ENCODE data around the gene NRXN3. TPM values are rescaled to one million over a fixed set of nuclear protein-coding genes. Genes with fewer than 3 reads are reported as not detected.

NRXN3 gene
- total and polyA plus RNA-seq, 2 of the 13 experiments (the other 11 are each of a cell fraction or from before 2014, with no cell fraction given) = 0.03 TPM; not detected in 1

DNA sequence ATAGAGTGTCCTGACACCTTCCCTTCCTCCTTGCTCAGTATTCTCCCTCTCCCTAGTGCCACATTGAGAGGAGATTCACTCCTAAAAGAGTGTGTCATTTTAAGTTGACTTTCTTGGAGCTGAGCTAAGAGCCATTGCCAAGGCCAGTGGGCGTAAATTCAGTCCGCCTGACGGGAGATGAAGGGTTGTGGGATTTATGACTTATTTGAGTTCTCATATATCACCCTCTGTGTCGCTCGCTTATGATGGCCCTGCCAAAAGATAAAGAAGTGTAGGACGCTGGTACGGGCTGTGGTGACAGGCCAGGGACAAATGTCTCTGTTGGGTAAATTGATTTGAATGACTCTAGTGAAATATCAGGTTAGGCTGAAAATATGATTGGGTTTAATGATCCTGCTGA, 867.4 kb downstream of the NRXN3 start:
- in situ Hi-C loops (cut with HindIII; ENCODE audit: extremely low pct_ligation_motif_present, low pct_unique_long_range_greater_than_20kb) (no loop called here), intact Hi-C loops (cut with micrococcal nuclease; ENCODE audit: unreplicated experiment) (no loop called here)
- CTCF ChIA-PET (ENCODE audit: low intra/inter-chr PET ratio, low total read pairs) = no interaction called here
- FAIRE-seq (no peak), DNase-seq (ENCODE audit: low spot score) (no peak), ATAC-seq (no peak)
- no TSS peak for BruUV-seq (replicated peaks)
- Histone ChIP-seq H4K20me1 (ENCODE audit: insufficient read depth, low read length) (no peaks in the 10 kb centered on the region), H3K27ac (ENCODE audit: extremely low read length, insufficient read depth, low read length) (no peak overlapping the region), H3K27me3 (ENCODE audit: control insufficient read depth in 1 of 2, insufficient read depth in 2 of 2, low read length in 2 of 2) (no peaks in the 10 kb centered on the region), H2AFZ (ENCODE audit: low read length) (no peak overlapping the region), H3K4me1 (ENCODE audit: insufficient read depth, low read length) (no peaks in the 10 kb centered on the region), H3K79me2 (ENCODE audit: insufficient read depth, low read length) (no peaks in the 10 kb centered on the region), H3K36me3 (replicated peaks in 1 of 2; ENCODE audit: control insufficient read depth in 1 of 2, insufficient read depth in 2 of 2, low read length in 2 of 2) (no peaks in the 10 kb centered on the region), H3K9ac (ENCODE audit: insufficient read depth, low read depth, low read length) (no peak overlapping the region), H3K4me3 (replicated peaks in 1 of 3; ENCODE audit: insufficient read depth in 1 of 3, low read depth in 2 of 3, low read length in 3 of 3) (no peak overlapping the region), H3K4me2 (ENCODE audit: low read depth, low read length) (no peak overlapping the region), H3K9me3 (ENCODE audit: low read length) (peaks cover 22% of the 10 kb centered on the region)
- WGBS (ENCODE audit: low lambda C conversion rate) = 39% methylated on average over 7 of the region's 7 CpGs
- POLR2A ChIA-PET = no interaction called here
- no peak for TF ChIP-seq ZZZ3 (CRISPR knock-in tag; IDR thresholded peaks at IDR 0.05; ENCODE audit: borderline replicate concordance)
- TF ChIP-seq, protein P1, sequence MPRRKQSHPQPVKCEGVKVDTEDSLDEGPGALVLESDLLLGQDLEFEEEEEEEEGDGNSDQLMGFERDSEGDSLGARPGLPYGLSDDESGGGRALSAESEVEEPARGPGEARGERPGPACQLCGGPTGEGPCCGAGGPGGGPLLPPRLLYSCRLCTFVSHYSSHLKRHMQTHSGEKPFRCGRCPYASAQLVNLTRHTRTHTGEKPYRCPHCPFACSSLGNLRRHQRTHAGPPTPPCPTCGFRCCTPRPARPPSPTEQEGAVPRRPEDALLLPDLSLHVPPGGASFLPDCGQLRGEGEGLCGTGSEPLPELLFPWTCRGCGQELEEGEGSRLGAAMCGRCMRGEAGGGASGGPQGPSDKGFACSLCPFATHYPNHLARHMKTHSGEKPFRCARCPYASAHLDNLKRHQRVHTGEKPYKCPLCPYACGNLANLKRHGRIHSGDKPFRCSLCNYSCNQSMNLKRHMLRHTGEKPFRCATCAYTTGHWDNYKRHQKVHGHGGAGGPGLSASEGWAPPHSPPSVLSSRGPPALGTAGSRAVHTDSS (CRISPR knock-in tag; conservative IDR thresholded peaks at IDR 0.05) = no peak

- H3K36me3 ChIP-seq (replicated peaks in 1 of 2; ENCODE audit: control insufficient read depth in 1 of 2, insufficient read depth in 2 of 2, low read length in 2 of 2) = no peaks in the 10 kb centered on the region
- FAIRE-seq (no peak), ATAC-seq (no peak), DNase-seq (ENCODE audit: low spot score) (no peak)
- CTCF ChIA-PET (ENCODE audit: low intra/inter-chr PET ratio, low total read pairs) = no interaction called here
- in situ Hi-C loops (cut with HindIII; ENCODE audit: extremely low pct_ligation_motif_present, low pct_unique_long_range_greater_than_20kb) = no loop called here
- no TSS peak for BruUV-seq (replicated peaks)
- no peak overlapping the region for H3K27ac ChIP-seq (ENCODE audit: extremely low read length, insufficient read depth, low read length)
- intact Hi-C loops (cut with micrococcal nuclease; ENCODE audit: unreplicated experiment) = no loop called here
- 100% methylated on average over 1 of the region's 1 CpG for WGBS (ENCODE audit: low lambda C conversion rate)
- no peaks in the 10 kb centered on the region for H4K20me1 ChIP-seq (ENCODE audit: insufficient read depth, low read length)
- POLR2A ChIA-PET = no interaction called here
- no peaks in the 10 kb centered on the region for H3K4me1 ChIP-seq (ENCODE audit: insufficient read depth, low read length)
- H2AFZ ChIP-seq (ENCODE audit: low read length) = no peak overlapping the region
- H3K4me3 ChIP-seq (replicated peaks in 1 of 3; ENCODE audit: insufficient read depth in 1 of 3, low read depth in 2 of 3, low read length in 3 of 3) = no peak overlapping the region
- H3K79me2 ChIP-seq (ENCODE audit: insufficient read depth, low read length) = no peaks in the 10 kb centered on the region
- H3K27me3 ChIP-seq (ENCODE audit: control insufficient read depth in 1 of 2, insufficient read depth in 2 of 2, low read length in 2 of 2) = no peaks in the 10 kb centered on the region
- peaks cover 22% of the 10 kb centered on the region for H3K9me3 ChIP-seq (ENCODE audit: low read length)
- H3K4me2 ChIP-seq (ENCODE audit: low read depth, low read length) = no peak overlapping the region
- TF ChIP-seq, protein P2, sequence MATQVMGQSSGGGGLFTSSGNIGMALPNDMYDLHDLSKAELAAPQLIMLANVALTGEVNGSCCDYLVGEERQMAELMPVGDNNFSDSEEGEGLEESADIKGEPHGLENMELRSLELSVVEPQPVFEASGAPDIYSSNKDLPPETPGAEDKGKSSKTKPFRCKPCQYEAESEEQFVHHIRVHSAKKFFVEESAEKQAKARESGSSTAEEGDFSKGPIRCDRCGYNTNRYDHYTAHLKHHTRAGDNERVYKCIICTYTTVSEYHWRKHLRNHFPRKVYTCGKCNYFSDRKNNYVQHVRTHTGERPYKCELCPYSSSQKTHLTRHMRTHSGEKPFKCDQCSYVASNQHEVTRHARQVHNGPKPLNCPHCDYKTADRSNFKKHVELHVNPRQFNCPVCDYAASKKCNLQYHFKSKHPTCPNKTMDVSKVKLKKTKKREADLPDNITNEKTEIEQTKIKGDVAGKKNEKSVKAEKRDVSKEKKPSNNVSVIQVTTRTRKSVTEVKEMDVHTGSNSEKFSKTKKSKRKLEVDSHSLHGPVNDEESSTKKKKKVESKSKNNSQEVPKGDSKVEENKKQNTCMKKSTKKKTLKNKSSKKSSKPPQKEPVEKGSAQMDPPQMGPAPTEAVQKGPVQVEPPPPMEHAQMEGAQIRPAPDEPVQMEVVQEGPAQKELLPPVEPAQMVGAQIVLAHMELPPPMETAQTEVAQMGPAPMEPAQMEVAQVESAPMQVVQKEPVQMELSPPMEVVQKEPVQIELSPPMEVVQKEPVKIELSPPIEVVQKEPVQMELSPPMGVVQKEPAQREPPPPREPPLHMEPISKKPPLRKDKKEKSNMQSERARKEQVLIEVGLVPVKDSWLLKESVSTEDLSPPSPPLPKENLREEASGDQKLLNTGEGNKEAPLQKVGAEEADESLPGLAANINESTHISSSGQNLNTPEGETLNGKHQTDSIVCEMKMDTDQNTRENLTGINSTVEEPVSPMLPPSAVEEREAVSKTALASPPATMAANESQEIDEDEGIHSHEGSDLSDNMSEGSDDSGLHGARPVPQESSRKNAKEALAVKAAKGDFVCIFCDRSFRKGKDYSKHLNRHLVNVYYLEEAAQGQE (IDR thresholded peaks at IDR 0.05; ENCODE audit: borderline replicate concordance in 1 of 2, low read depth in 1 of 2, low read length in 2 of 2) = no peak
- TF ChIP-seq POLR2A (IDR thresholded peaks at IDR 0.05; ENCODE audit: insufficient read depth in 1 of 2, low read depth in 2 of 2, low read length in 2 of 2) = no peak
- no peak for TF ChIP-seq ZNF749 (CRISPR knock-in tag; IDR thresholded peaks at IDR 0.05; ENCODE audit: borderline replicate concordance)
- no peak for TF ChIP-seq DPF2 (CRISPR knock-in tag; IDR thresholded peaks at IDR 0.05; ENCODE audit: borderline replicate concordance, low read depth)
- TF ChIP-seq NCOA1 (CRISPR knock-in tag; IDR thresholded peaks at IDR 0.05) = no peak
- TF ChIP-seq EHMT2 (IDR thresholded peaks at IDR 0.05; ENCODE audit: borderline replicate concordance, low read depth, low read length) = no peak
- TF ChIP-seq, protein P3, sequence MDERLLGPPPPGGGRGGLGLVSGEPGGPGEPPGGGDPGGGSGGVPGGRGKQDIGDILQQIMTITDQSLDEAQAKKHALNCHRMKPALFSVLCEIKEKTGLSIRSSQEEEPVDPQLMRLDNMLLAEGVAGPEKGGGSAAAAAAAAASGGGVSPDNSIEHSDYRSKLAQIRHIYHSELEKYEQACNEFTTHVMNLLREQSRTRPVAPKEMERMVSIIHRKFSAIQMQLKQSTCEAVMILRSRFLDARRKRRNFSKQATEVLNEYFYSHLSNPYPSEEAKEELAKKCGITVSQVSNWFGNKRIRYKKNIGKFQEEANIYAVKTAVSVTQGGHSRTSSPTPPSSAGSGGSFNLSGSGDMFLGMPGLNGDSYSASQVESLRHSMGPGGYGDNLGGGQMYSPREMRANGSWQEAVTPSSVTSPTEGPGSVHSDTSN (CRISPR knock-in tag; IDR thresholded peaks at IDR 0.05) = no peak
- TF ChIP-seq HDAC2 (CRISPR knock-in tag; IDR thresholded peaks at IDR 0.05) = no peak
- no peak overlapping the region for H3K9ac ChIP-seq (ENCODE audit: insufficient read depth, low read depth, low read length)
Observed at GRCh38 chr14:79040790-79041189, 870.6 kb downstream of the NRXN3 start.

Measured in HepG2 (cell line).